Liver (tissue), 9 donors: ENCODE measurements around the gene C1R. TPM values are rescaled to one million over a fixed set of nuclear protein-coding genes. Genes with fewer than 3 reads are reported as not detected.

ENCODE experiments used
- DNase-seq: peaks from one replicate; pipeline ENCODE4 v3.0.0-alpha.2; 2017; ENCODE audit warnings: low spot score
- H3K27ac ChIP-seq, 2 donors: one replicate each; pipeline ENCODE4 v1.7.0; 2013; ENCODE audit warnings: inconsistent platforms in 2 of 2, low read length in 2 of 2, control low read depth in 1 of 2, low read depth in 1 of 2, mild to moderate bottlenecking in 1 of 2
- H3K27me3 ChIP-seq, 4 donors: one replicate each; pipeline versions ENCODE4 v1.6.1 to v1.7.0; 2013; ENCODE audit warnings: low read length in 3 of 4, inconsistent platforms in 1 of 4, mild to moderate bottlenecking in 1 of 4, moderate library complexity in 1 of 4; ENCODE audit not compliant: control insufficient read depth in 4 of 4, insufficient read depth in 4 of 4
- H3K36me3 ChIP-seq, 4 donors: one replicate each; pipeline versions ENCODE4 v1.6.1 to v1.7.0; 2013; ENCODE audit warnings: low read length in 3 of 4, mild to moderate bottlenecking in 3 of 4, low read depth in 1 of 4, moderate library complexity in 1 of 4; ENCODE audit not compliant: control insufficient read depth in 4 of 4, insufficient read depth in 3 of 4
- H3K4me1 ChIP-seq, 4 donors: one replicate each; pipeline versions ENCODE4 v1.6.1 to v1.7.0; 2013; ENCODE audit warnings: low read length in 3 of 4, mild to moderate bottlenecking in 3 of 4, moderate library complexity in 1 of 4; ENCODE audit not compliant: control insufficient read depth in 4 of 4, insufficient read depth in 4 of 4
- H3K4me3 ChIP-seq, 3 donors: one replicate each; pipeline versions ENCODE4 v1.6.1 to v1.7.0; 2013; ENCODE audit warnings: low read length in 3 of 3, control low read depth in 1 of 3, low read depth in 1 of 3, mild to moderate bottlenecking in 1 of 3
- H3K9ac ChIP-seq, 2 donors: one replicate each; pipeline ENCODE4 v1.7.0; 2013; ENCODE audit warnings: low read length in 2 of 2, mild to moderate bottlenecking in 2 of 2, moderate library complexity in 2 of 2, control low read depth in 1 of 2, low read depth in 1 of 2
- H3K9me3 ChIP-seq, 4 donors: one replicate each; pipeline versions ENCODE4 v1.6.1 to v1.7.0; 2013; ENCODE audit warnings: low read length in 3 of 4; ENCODE audit not compliant: control insufficient read depth in 4 of 4
- ATF3 ChIP-seq: IDR thresholded peaks from 2 replicates; pipeline ENCODE4 v1.6.1; 2016; ENCODE audit warnings: antibody characterized with exemption
- CTCF ChIP-seq: fragments of 150-350 bp; IDR thresholded peaks from 2 replicates; pipeline ENCODE4 v1.5.1; 2017; ENCODE audit warnings: improper control_type of control experiment, low read depth, low read length; ENCODE audit not compliant: missing input control
- EGR1 ChIP-seq, 2 donors: IDR thresholded peaks; 2 replicates each; pipeline ENCODE4 v1.6.1; 2016 to 2018; ENCODE audit warnings: antibody characterized with exemption in 2 of 2, low read depth in 2 of 2
- FOXA1 ChIP-seq: IDR thresholded peaks from 2 replicates; pipeline ENCODE4 v1.6.1; 2016; ENCODE audit warnings: antibody characterized with exemption
- FOXA2 ChIP-seq: IDR thresholded peaks from 2 replicates; pipeline ENCODE4 v1.6.1; 2016; ENCODE audit warnings: antibody characterized with exemption
- GABPA ChIP-seq, 2 donors: IDR thresholded peaks in 1 of 2; conservative IDR thresholded peaks in 1 of 2; 2 replicates each; pipeline ENCODE4 v1.6.1; 2016; ENCODE audit warnings: antibody characterized with exemption in 2 of 2, mild to moderate bottlenecking in 1 of 2, moderate library complexity in 1 of 2
- HNF4A ChIP-seq, 2 donors: conservative IDR thresholded peaks; 2 replicates each; pipeline ENCODE4 v1.6.1; 2016; ENCODE audit warnings: antibody characterized with exemption in 2 of 2, mild to moderate bottlenecking in 2 of 2
- HNF4G ChIP-seq: IDR thresholded peaks from 2 replicates; pipeline ENCODE4 v1.6.1; 2016; ENCODE audit warnings: antibody characterized with exemption
- NR2F2 ChIP-seq: IDR thresholded peaks from 2 replicates; pipeline ENCODE4 v1.6.1; 2016; ENCODE audit warnings: antibody characterized with exemption
- RXRA ChIP-seq, 2 donors: IDR thresholded peaks; 2 replicates each; pipeline ENCODE4 v1.6.1; 2017 to 2018; ENCODE audit warnings: antibody characterized with exemption in 2 of 2, mild to moderate bottlenecking in 1 of 2
- SP1 ChIP-seq: IDR thresholded peaks from 2 replicates; pipeline ENCODE4 v1.6.1; 2018; ENCODE audit warnings: antibody characterized with exemption, mild to moderate bottlenecking
- TAF1 ChIP-seq: conservative IDR thresholded peaks from 2 replicates; pipeline ENCODE4 v1.6.1; 2016; ENCODE audit warnings: antibody characterized with exemption, mild to moderate bottlenecking
- YY1 ChIP-seq: IDR thresholded peaks from 2 replicates; pipeline ENCODE4 v1.6.1; 2016; ENCODE audit warnings: antibody characterized with exemption, mild to moderate bottlenecking
- ZBTB33 ChIP-seq: IDR thresholded peaks from 2 replicates; pipeline ENCODE4 v1.6.1; 2016; ENCODE audit warnings: antibody characterized with exemption
- WGBS: extraction: QIAGEN DNeasy Blood & Tissue Kit; methylation state at CpG from one replicate; pipeline ENCODE4 v1.1.7; 2013; 5-methylcytosine and 5-hydroxymethylcytosine counted together
- polyA plus RNA-seq, 2 donors: library from polyadenylated mRNA; stranded (reverse) in 1 of 2; unstranded in 1 of 2; fragments of 200-250 nt in 1 of 2; fragments of >200 nt in 1 of 2; fragmentation: Nextera tagmentation in 1 of 2; extraction: Ambion mirVana in 1 of 2; gene quantifications; one replicate each; pipeline versions ENCODE4 v1.2.1 to v1.2.3, GENCODE V29; 2013 to 2015
- total RNA-seq, 2 donors: library from RNA; depleted of rRNA; stranded (reverse); fragments of >200 nt; gene quantifications; one replicate each; pipeline ENCODE4 v1.2.3, GENCODE V29; 2014
- donor health status: healthy.
- donor health status: healthy.
- donor health status: healthy.
- donor health status: healthy.
- donor health status: healthy.

Gene C1R
- total and polyA plus RNA-seq, 4 donors: 211 to 1,822 (median 1,153) TPM

- 36% methylated on average over 7 of the region's 7 CpGs for WGBS
Observed at GRCh38 chr12:7091171-7091570, 1.1 kb downstream of the C1R start.

GRCh38 chr12:7090222-7090998 is 1.8 kb downstream of the C1R start:
- WGBS: 48% methylated on average over 16 of the region's 16 CpGs
- Histone ChIP-seq H3K27ac (peak overlapping the region; percentile 64 to 89), H3K36me3 (peaks cover 2 to 42% (median 34%) of the 10 kb centered on the region in 4 donors), H3K9ac (peak overlapping the region; percentile 75 to 78), H3K9me3 (no peaks in the 10 kb centered on the region), H3K27me3 (no peaks in the 10 kb centered on the region), H3K4me1 (peaks cover 9 to 42% (median 33%) of the 10 kb centered on the region in 4 donors), H3K4me3 (peak overlapping the region; percentile 63 to 87 (median 66))
- TF ChIP-seq SP1: no peak
- TF ChIP-seq EGR1 (IDR thresholded peaks at IDR 0.05; ENCODE audit: low read depth in 2 of 2): no peak
- no peak for TF ChIP-seq NR2F2
- peak in 1 of 2 donors; percentile 12 for TF ChIP-seq HNF4A (conservative IDR thresholded peaks at IDR 0.05)
- no peak for DNase-seq

More at GRCh38 chr12:7091171-7091570, 1.1 kb downstream of the C1R start:
- Histone ChIP-seq H3K9me3 (no peaks in the 10 kb centered on the region), H3K4me3 (peak overlapping the region; percentile 63 to 87 (median 66)), H3K4me1 (peaks cover 9 to 43% (median 33%) of the 10 kb centered on the region in 4 donors), H3K27ac (peak overlapping the region; percentile 64 to 89), H3K9ac (peak overlapping the region; percentile 75 to 78), H3K27me3 (no peaks in the 10 kb centered on the region), H3K36me3 (peaks cover 2 to 34% (median 27%) of the 10 kb centered on the region in 4 donors)
- TF ChIP-seq GABPA (IDR thresholded peaks at IDR 0.05 in 1 of 2, conservative IDR thresholded peaks at IDR 0.05 in 1 of 2) (no peak), CTCF (no peak), FOXA1 (no peak), ATF3 (no peak), TAF1 (no peak), RXRA (IDR thresholded peaks at IDR 0.05) (no peak)
- no peak for DNase-seq

- H3K4me3 ChIP-seq: peak overlapping the region in 2 of 3 donors; percentile 63 to 66
- H3K9me3 ChIP-seq: no peaks in the 10 kb centered on the region
- H3K4me1 ChIP-seq: peaks cover 7 to 46% (median 35%) of the 10 kb centered on the region in 4 donors
- 77% methylated on average over 11 of the region's 11 CpGs for WGBS
- H3K27ac ChIP-seq: peak overlapping the region; percentile 64 to 89
- DNase-seq: no peak
- H3K27me3 ChIP-seq: no peaks in the 10 kb centered on the region
- H3K36me3 ChIP-seq: peaks cover 2 to 51% (median 44%) of the 10 kb centered on the region in 4 donors
- H3K9ac ChIP-seq: peak overlapping the region in 1 of 2 donors; percentile 38
- TF ChIP-seq CTCF: no peak
- TF ChIP-seq HNF4G: no peak
- no peak for TF ChIP-seq EGR1 (IDR thresholded peaks at IDR 0.05; ENCODE audit: low read depth in 2 of 2)
- no peak for TF ChIP-seq FOXA1
- no peak for TF ChIP-seq SP1
- no peak for TF ChIP-seq TAF1
- no peak for TF ChIP-seq FOXA2
- TF ChIP-seq ZBTB33: no peak
- no peak for TF ChIP-seq HNF4A (conservative IDR thresholded peaks at IDR 0.05)
- TF ChIP-seq ATF3: no peak
- no peak for TF ChIP-seq YY1
Observed at GRCh38 chr12:7089196-7089871, 2.9 kb downstream of the C1R start.
